IMR-90 (cell line): ENCODE results near the gene KIRREL1. TPM values are rescaled to one million over a fixed set of nuclear protein-coding genes. Genes with fewer than 3 reads are reported as not detected.

ENCODE experiments used
- ATAC-seq: fragments of 200-7000 bp; cut with Tn5 transposase; 2 replicates; pipeline ENCODE4 v1.9.1; 2020; ENCODE audit warnings: low read depth, mild to moderate bottlenecking, moderate library complexity
- BruUV-seq: library from RNA; stranded (reverse); fragments of 400-500 nt; replicated peaks from 2 replicates; lab custom pipeline; 2021; lab: Mats Ljungman, UMichigan
- CTCF ChIA-PET: fragments of 300-600 bp; formaldehyde crosslinking; extraction: SDS; loops from one replicate; lab custom pipeline; 2021; ENCODE audit warnings: antibody characterized with exemption; lab: Yijun Ruan, JAX
- POLR2A ChIA-PET: fragments of 300-600 bp; sonication (Branson Sonifier 250); formaldehyde crosslinking; loops from one replicate; lab custom pipeline; 2022; ENCODE audit warnings: antibody characterized with exemption; ENCODE audit not compliant: unreplicated experiment; lab: Charles Lee
- DNase-seq: peaks from one replicate; pipeline ENCODE4 v3.0.0; 2013
- H2AFZ ChIP-seq: replicated peaks from 2 replicates; pipeline ENCODE3; 2013; ENCODE audit warnings: low read length, mild to moderate bottlenecking; ENCODE audit not compliant: poor library complexity
- H2AK5ac ChIP-seq: 2 replicates; pipeline ENCODE4 v1.6.1; 2013; ENCODE audit warnings: low read depth, low read length, inconsistent platforms
- H2AK9ac ChIP-seq: replicated peaks from 2 replicates; pipeline ENCODE3; 2013; ENCODE audit warnings: mild to moderate bottlenecking, low read depth, low read length, moderate library complexity; ENCODE audit not compliant: poor library complexity
- H2BK120ac ChIP-seq: 2 replicates; pipeline ENCODE4 v1.6.1; 2013; ENCODE audit warnings: low read depth, low read length, inconsistent platforms
- H2BK15ac ChIP-seq: 3 replicates; pipeline ENCODE4 v1.6.1; 2013; ENCODE audit warnings: low read depth, low read length, inconsistent platforms
- H2BK20ac ChIP-seq: 2 replicates; pipeline ENCODE4 v1.6.1; 2013; ENCODE audit warnings: low read depth, mild to moderate bottlenecking, inconsistent platforms, low read length, moderate library complexity
- H2BK5ac ChIP-seq: 2 replicates; pipeline ENCODE4 v1.6.1; 2013; ENCODE audit warnings: mild to moderate bottlenecking, low read depth, low read length, inconsistent platforms; ENCODE audit not compliant: poor library complexity, severe bottlenecking
- H3K14ac ChIP-seq: replicated peaks from 2 replicates; pipeline ENCODE4 v1.6.1; 2013; ENCODE audit warnings: low read depth, low read length, inconsistent platforms
- H3K18ac ChIP-seq: 2 replicates; pipeline ENCODE4 v1.6.1; 2013; ENCODE audit warnings: low read depth, low read length, control low read depth
- H3K23ac ChIP-seq: 2 replicates; pipeline ENCODE4 v1.6.1; 2013; ENCODE audit warnings: low read depth, low read length, inconsistent platforms
- H3K27ac ChIP-seq: 2 replicates; pipeline ENCODE4 v1.5.1; 2013; ENCODE audit warnings: mild to moderate bottlenecking, control low read depth, low read length; ENCODE audit not compliant: insufficient read depth
- H3K27me3 ChIP-seq: 2 replicates; pipeline ENCODE4 v1.6.1; 2013; ENCODE audit warnings: low read length; ENCODE audit not compliant: control insufficient read depth, insufficient read depth
- H3K36me3 ChIP-seq: 2 replicates; pipeline ENCODE4 v1.6.1; 2013; ENCODE audit warnings: low read length, mixed read lengths; ENCODE audit not compliant: control insufficient read depth, insufficient read depth
- H3K4ac ChIP-seq: 2 replicates; pipeline ENCODE4 v1.6.1; 2013; ENCODE audit warnings: low read depth, low read length, inconsistent platforms
- H3K4me1 ChIP-seq: 2 replicates; pipeline ENCODE4 v1.6.1; 2013; ENCODE audit warnings: low read length, mixed read lengths; ENCODE audit not compliant: control insufficient read depth, insufficient read depth
- H3K4me2 ChIP-seq: 2 replicates; pipeline ENCODE4 v1.6.1; 2013; ENCODE audit warnings: low read depth, mild to moderate bottlenecking, control low read depth, low read length, moderate library complexity
- H3K4me3 ChIP-seq: 2 replicates; pipeline ENCODE4 v1.5.1; 2013; ENCODE audit warnings: low read depth, mild to moderate bottlenecking, control low read depth, low read length, moderate library complexity; ENCODE audit not compliant: insufficient read depth
- H3K56ac ChIP-seq: 2 replicates; pipeline ENCODE4 v1.6.1; 2013; ENCODE audit warnings: low read length, inconsistent platforms; ENCODE audit not compliant: insufficient read depth; ENCODE audit errors: extremely low read depth
- H3K79me1 ChIP-seq, 2 experiments: 2 replicates each; pipeline ENCODE4 v1.6.1; 2013; ENCODE audit warnings: low read length in 2 of 2, inconsistent platforms in 1 of 2, low read depth in 1 of 2
- H3K9ac ChIP-seq: 2 replicates; pipeline ENCODE4 v1.6.1; 2013; ENCODE audit warnings: low read depth, low read length, control low read depth
- H3K9me1 ChIP-seq: 2 replicates; pipeline ENCODE4 v1.6.1; 2013; ENCODE audit warnings: low read length, inconsistent platforms; ENCODE audit not compliant: insufficient read depth
- H3K9me3 ChIP-seq: 2 replicates; pipeline ENCODE4 v1.6.1; 2013; ENCODE audit warnings: low read length; ENCODE audit not compliant: control insufficient read depth, insufficient read depth
- H4K20me1 ChIP-seq: 2 replicates; pipeline ENCODE4 v1.6.1; 2013; ENCODE audit warnings: low read length, inconsistent platforms; ENCODE audit not compliant: insufficient read depth
- H4K5ac ChIP-seq: 2 replicates; pipeline ENCODE4 v1.6.1; 2013; ENCODE audit warnings: mild to moderate bottlenecking, low read depth, low read length, control low read depth
- H4K8ac ChIP-seq, 2 experiments: 2 replicates each; pipeline ENCODE4 v1.6.1; 2013; ENCODE audit warnings: low read depth in 2 of 2, low read length in 2 of 2, control low read depth in 1 of 2, inconsistent platforms in 1 of 2
- H4K91ac ChIP-seq: 2 replicates; pipeline ENCODE4 v1.6.1; 2013; ENCODE audit warnings: low read depth, low read length, inconsistent platforms; ENCODE audit not compliant: insufficient read depth
- BHLHE40 ChIP-seq: fragments of 150-350 bp; IDR thresholded peaks from 2 replicates; pipeline ENCODE4 v1.6.1; 2016; ENCODE audit warnings: mild to moderate bottlenecking, low read depth, low read length
- WGBS, 2 experiments: methylation state at CpG; one replicate each; pipeline versions ENCODE4 v1.1.5 to v1.1.7; 2013; ENCODE audit warnings: missing lambda C conversion rate in 2 of 2; ENCODE audit not compliant: insufficient read length in 1 of 2; ENCODE audit errors: extremely low coverage in 2 of 2; 5-methylcytosine and 5-hydroxymethylcytosine counted together
- dilution Hi-C: fragments of 300-500 bp; cut with HindIII; formaldehyde crosslinking; loops from one replicate; pipeline ENCODE4 v1.14.3; 2018; ENCODE audit warnings: low sequenced_read_pairs; ENCODE audit not compliant: unreplicated experiment
- in situ Hi-C: fragments of 300-500 bp; cut with MboI; formaldehyde crosslinking; loops from 3 replicates; pipeline ENCODE4 v1.14.3; 2019; ENCODE audit warnings: low sequenced_read_pairs, inconsistent platforms, mixed read lengths
- intact Hi-C: fragments of 100-400 bp; cut with micrococcal nuclease; formaldehyde crosslinking; loops from 2 replicates; pipeline ENCODE4 v1.10.0; 2022
- polyA plus RNA-seq, 3 experiments: library from polyadenylated mRNA; depleted of rRNA; stranded (reverse); fragments of >200 nt; gene quantifications; 2 replicates each; pipeline ENCODE4 v1.2.3, GENCODE V29; 2012; ENCODE audit warnings: low replicate concordance in 1 of 3
- total RNA-seq: library from RNA; depleted of rRNA; stranded (reverse); fragments of >200 nt; gene quantifications from 2 replicates; pipeline ENCODE4 v1.2.3, GENCODE V29; 2012
- TF ChIP-seq, protein P1 (sequence below): conservative IDR thresholded peaks from 2 replicates; pipeline ENCODE4 v1.5.1; 2012; ENCODE audit warnings: mild to moderate bottlenecking, low read depth, low read length, improper control_type of control experiment

Gene KIRREL1
- total and polyA plus RNA-seq, 2 of the 4 experiments (the other 2 are of a cell fraction) = 58.1 to 64.7 TPM

DNA sequence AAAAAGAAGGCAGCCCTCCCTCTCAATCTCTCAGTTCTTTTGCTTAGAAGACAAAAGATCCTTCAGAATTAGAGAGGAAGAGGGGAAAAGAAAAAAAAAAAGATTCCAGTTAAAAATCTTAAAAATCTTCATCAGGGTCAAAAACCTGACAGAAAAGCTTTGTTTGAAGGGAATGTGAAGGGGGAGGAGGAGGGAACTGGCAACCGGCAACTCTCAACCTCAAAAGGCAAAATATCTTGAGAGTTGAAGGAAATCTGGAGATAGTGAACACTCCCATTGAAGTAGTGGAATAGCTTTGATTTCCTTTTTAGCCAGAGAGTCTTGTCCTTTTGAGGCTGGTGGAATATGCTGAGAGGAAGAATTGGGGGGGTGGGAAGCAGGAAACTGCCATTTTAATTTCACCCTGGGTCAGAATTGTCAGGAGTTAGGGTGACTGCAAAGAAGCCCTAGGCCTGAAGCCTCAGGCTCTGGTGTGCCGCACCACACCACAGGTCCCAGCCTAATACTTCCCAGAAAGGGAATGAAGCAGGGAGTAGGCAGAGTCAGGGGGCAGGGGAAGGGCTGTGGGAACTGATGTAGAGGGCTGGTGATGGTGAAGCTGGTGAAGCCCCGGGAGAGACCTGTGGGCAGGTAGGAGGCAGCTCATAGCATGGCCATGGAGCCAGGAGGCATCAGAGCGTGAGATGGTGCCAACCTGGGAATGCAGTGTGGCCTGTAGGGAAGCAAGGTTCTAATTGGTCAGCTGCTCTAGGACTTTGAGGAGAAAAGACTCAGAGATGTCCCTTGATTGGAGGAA lies 24.6 kb downstream of the KIRREL1 start:
- peak overlapping the region; percentile 97 to 98 for H4K8ac ChIP-seq
- H3K14ac ChIP-seq = peak overlapping the region; percentile 96
- peak overlapping the region; percentile 98 for H2BK5ac ChIP-seq
- DNase-seq (no peak), ATAC-seq (no peak)
- intact Hi-C loops (no loop called here), dilution Hi-C loops (no loop called here), in situ Hi-C loops (no loop called here)
- peak overlapping the region; percentile 99 for H3K27ac ChIP-seq
- ChIA-PET POLR2A (no interaction called here), CTCF (interaction anchor here (0.6 kb wide), 2 partner anchors 17 to 28 kb away, joined by 3 to 4 read pairs; no protein-coding TSS in a partner anchor)
- H4K5ac ChIP-seq = peak overlapping the region; percentile 97
- H3K9me3 ChIP-seq = no peaks in the 10 kb centered on the region
- H3K4me2 ChIP-seq = no peak overlapping the region
- H2BK20ac ChIP-seq = peak overlapping the region; percentile 97
- H3K18ac ChIP-seq = peak overlapping the region; percentile 97
- H3K9me1 ChIP-seq = peaks cover 31% of the 10 kb centered on the region
- H4K91ac ChIP-seq = peak overlapping the region; percentile 100
- H4K20me1 ChIP-seq = no peaks in the 10 kb centered on the region; the same call in 1 of the 2 replicates
- peak overlapping the region; percentile 100 for H2AK5ac ChIP-seq
- peaks cover 63% of the 10 kb centered on the region for H3K4me1 ChIP-seq
- H3K56ac ChIP-seq = peak overlapping the region; percentile 99
- 90% methylated on average over 2 of the region's 4 CpGs; no CpG with 5 or more reads in 1 of the 2 experiments for WGBS, 2 experiments
- H3K23ac ChIP-seq = peak overlapping the region; percentile 96
- BruUV-seq = no TSS peak
- H3K36me3 ChIP-seq = peaks cover 10% of the 10 kb centered on the region
- peak overlapping the region; percentile 85 for H3K9ac ChIP-seq
- H2BK120ac ChIP-seq = peak overlapping the region; percentile 99
- peak overlapping the region; percentile 99 for H2BK15ac ChIP-seq
- no peak overlapping the region for H3K4me3 ChIP-seq
- TF ChIP-seq BHLHE40 = no peak
- TF ChIP-seq, protein P1, sequence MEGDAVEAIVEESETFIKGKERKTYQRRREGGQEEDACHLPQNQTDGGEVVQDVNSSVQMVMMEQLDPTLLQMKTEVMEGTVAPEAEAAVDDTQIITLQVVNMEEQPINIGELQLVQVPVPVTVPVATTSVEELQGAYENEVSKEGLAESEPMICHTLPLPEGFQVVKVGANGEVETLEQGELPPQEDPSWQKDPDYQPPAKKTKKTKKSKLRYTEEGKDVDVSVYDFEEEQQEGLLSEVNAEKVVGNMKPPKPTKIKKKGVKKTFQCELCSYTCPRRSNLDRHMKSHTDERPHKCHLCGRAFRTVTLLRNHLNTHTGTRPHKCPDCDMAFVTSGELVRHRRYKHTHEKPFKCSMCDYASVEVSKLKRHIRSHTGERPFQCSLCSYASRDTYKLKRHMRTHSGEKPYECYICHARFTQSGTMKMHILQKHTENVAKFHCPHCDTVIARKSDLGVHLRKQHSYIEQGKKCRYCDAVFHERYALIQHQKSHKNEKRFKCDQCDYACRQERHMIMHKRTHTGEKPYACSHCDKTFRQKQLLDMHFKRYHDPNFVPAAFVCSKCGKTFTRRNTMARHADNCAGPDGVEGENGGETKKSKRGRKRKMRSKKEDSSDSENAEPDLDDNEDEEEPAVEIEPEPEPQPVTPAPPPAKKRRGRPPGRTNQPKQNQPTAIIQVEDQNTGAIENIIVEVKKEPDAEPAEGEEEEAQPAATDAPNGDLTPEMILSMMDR = no peak
- H3K27me3 ChIP-seq = no peaks in the 10 kb centered on the region
- peaks cover 28 to 82% of the 10 kb centered on the region in 2 experiments for H3K79me1 ChIP-seq
- H3K4ac ChIP-seq = peak overlapping the region; percentile 98
- peak overlapping the region; percentile 89 for H2AK9ac ChIP-seq
- no peak overlapping the region for H2AFZ ChIP-seq
